Epithelial cell of esophagus (primary cell): ENCODE data around the gene EFCAB6.

Experiments used
- DNase-seq: peaks from one replicate; pipeline ENCODE4 v3.0.0; 2010; ENCODE audit warnings: low read depth
- H3K4me3 ChIP-seq: 2 replicates; pipeline ENCODE4 v1.5.1; 2011; ENCODE audit warnings: mild to moderate bottlenecking, low read length, control low read depth
- TF ChIP-seq, protein P1 (sequence below): IDR thresholded peaks from 2 replicates; pipeline ENCODE4 v1.5.1; 2011; ENCODE audit warnings: low read depth, mild to moderate bottlenecking, low read length, control low read depth, inconsistent platforms; ENCODE audit not compliant: insufficient read depth; ENCODE audit errors: missing control alignments

The EFCAB6 gene

DNA sequence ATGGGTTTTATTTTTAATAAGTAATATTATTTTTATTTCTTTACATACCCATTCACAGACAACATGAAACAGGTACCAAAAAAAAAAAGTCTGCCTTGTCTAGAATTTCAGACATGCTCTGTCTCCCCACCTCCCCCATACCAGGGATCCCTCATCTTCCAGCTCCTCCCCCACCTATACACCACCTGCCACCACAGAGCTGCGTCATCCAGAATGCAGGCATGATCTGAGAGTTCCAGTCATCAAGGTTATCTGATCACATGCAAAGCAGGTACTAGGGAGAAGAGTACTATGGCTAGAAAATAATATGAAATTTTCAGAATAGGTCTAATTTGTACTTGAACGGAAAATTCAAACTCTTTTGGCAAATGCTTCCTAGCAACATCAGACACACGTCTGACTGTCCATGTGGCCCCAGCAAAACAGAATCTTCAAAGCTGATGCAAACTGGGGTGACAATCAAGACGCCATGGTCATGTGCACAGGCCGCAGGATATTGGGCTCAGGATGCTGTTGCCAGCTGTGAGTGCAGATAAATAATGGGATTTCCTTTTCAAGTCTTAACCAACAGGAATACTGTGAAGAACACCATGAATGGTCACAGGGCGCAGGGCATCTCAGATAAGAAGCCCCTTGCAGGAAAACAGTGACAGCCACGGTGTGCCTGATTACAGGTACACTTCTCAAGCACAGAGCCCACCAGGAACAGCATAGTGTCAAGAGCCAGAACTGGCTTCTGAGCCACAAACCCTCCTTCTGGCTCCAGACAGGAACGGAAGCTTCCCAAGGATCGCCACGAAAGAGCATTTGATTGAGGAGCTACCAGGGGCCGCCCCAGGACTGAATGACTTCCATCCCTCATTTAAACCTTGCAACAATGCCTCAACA is 169.5 kb downstream of the EFCAB6 start:
- no peak overlapping the region for H3K4me3 ChIP-seq
- DNase-seq, result no peak
- TF ChIP-seq, protein P1, sequence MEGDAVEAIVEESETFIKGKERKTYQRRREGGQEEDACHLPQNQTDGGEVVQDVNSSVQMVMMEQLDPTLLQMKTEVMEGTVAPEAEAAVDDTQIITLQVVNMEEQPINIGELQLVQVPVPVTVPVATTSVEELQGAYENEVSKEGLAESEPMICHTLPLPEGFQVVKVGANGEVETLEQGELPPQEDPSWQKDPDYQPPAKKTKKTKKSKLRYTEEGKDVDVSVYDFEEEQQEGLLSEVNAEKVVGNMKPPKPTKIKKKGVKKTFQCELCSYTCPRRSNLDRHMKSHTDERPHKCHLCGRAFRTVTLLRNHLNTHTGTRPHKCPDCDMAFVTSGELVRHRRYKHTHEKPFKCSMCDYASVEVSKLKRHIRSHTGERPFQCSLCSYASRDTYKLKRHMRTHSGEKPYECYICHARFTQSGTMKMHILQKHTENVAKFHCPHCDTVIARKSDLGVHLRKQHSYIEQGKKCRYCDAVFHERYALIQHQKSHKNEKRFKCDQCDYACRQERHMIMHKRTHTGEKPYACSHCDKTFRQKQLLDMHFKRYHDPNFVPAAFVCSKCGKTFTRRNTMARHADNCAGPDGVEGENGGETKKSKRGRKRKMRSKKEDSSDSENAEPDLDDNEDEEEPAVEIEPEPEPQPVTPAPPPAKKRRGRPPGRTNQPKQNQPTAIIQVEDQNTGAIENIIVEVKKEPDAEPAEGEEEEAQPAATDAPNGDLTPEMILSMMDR, result no peak

DNA sequence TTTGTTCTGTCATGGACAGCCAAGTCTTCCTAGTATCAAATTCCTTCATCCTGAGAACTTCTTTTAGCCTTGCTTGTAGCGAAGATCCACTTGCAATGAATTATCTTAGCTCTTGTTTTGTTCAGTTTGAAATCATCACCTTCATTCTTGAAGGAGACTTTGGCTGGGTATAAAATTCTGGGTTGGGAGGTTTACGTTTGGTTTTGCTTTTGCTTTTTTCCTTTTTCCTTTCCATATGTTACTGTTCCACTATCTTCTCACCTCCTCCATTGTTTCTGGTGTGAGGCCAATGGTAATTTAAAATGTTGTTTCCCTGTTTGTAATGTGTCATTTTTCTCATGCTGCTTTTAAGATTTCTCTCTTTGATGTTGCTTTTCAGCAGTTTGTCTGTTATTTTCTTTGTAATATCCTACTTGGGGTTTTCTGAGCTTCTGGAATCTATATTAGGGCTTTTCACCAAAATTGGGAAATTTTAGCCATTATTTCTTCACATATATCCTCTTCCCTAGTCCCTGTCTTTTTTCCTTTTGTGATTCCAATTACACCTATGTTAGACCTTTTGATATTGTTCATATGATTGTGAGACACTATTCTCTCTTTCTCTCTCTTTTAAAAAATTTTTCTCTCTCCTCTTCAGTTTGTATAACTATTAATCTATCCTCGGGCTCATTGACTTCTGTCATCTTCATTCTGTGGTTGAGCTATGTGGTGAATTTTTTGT is 172.7 kb downstream of the EFCAB6 start:
- H3K4me3 ChIP-seq, result no peak overlapping the region
- DNase-seq, result no peak
- TF ChIP-seq, protein P1, result no peak

DNA sequence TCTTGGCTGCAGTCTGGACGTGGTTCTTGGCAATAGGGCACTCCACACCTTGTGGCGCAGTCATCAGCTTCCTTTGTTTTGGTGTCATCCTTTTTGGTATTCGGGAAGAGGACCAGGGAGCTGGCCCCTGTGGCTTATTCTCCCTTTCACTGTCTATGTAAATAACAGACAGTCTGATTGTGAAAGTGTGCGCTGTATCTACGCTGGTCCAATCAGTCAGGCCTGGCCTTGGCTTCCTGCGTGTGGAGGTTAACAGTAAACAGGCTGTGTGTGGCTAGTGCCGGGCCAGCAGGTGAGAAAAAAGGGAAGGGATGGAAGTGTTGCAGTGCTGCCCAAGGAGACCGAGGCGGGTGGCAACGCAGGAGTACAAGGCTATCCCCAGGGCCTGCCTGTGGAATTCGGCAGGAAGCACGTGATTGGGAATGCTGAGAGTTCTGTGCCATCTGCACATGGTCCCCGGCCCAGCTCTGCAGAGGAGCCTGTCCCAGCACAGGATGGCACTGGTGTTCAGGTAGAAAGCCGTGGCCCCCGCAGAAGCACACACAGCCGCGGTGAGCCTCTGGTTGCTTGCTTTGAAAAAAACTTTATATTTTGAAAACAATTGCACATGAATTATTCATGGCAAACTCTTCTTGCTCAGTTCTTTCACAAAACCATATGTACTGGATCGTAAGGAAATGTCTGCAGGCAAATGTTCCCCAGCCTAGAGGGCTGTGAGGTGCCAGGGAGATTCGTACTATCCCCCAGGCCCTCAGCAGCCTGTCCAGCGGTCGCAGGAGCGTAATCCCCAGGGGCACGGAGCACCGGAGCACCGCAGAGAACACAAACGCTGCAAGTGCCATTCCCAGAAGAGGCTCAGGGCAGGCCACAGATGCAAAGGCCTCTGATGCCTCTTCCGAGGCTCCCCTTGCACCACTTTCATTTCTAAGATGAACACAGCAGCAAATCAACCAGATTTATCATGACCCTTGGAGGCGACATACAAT is 174.5 kb downstream of the EFCAB6 start:
- TF ChIP-seq, protein P1, result no peak
- no peak for DNase-seq
- no peak overlapping the region for H3K4me3 ChIP-seq

DNA sequence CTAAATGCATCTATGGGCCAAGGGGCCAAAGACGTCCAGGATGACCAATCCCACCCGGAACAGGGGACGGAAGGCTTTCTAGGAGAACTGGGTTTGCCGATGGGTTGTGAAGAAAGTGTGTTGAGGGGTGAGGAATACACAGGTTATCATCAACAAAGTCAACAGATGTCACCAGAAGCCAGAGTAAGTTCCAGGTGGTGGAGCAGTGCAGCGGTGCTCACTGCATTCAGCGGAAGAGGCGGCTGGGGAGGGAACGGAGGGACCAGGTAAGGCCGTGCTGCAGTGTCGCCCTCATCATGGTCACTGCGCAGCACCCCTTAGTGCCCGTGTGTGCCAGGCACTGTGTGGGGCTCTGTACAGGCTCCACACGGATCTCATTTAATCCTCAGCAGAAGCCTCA is 176.0 kb downstream of the EFCAB6 start:
- TF ChIP-seq, protein P1, result no peak
- DNase-seq, result no peak
- no peak overlapping the region for H3K4me3 ChIP-seq

DNA sequence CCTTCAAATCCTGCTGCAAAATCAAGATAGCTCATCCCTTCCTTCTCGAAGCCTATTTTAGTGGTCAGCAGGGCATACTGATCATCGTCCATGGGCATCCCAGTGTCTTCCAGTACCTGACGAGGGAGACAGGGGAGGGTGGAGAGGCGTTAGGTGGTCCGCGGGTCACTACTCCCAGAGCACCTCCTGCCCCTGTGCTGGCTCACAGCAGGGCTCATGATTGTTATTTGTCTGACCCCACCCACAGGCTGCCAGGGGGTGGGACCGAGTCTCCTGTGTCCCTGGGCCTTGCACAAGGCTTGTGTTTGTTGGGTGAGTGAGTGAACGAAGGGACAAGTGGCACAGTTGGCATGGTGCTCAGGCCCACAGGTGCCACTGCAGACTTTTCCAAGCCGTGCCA is 177.0 kb downstream of the EFCAB6 start:
- TF ChIP-seq, protein P1, result no peak
- no peak for DNase-seq
- no peak overlapping the region for H3K4me3 ChIP-seq

DNA sequence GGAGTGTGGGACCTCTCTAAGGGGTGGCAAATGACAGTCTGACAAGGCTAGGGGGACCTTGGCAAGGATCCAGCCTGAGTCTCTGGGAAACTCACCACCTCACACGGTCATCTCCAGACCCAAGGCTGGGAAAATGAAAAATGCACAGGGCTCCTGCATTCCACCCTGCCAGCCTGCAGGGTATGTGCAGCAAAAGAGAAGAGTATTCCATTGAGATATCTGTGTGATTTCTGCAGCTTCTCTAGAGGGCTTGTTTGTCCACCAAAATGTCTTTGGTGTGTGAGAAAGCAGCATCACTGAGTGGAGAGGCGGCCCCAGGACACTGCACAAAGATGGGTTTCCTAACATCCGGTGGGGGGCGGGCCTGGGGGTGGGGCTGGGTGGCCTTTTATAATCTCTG is 177.8 kb downstream of the EFCAB6 start:
- no peak for DNase-seq
- TF ChIP-seq, protein P1, result no peak
- H3K4me3 ChIP-seq, result no peak overlapping the region
